GM23338 (cell line): ENCODE results near the gene LMO1. TPM values are rescaled to one million over a fixed set of nuclear protein-coding genes. Genes with fewer than 3 reads are reported as not detected.
A peak's percentile ranks its signal among the peaks of the same experiment; 100 is the strongest.

ENCODE experiments used
- ATAC-seq: fragments of 200-7000 bp; cut with Tn5 transposase; 3 replicates; pipeline ENCODE4 v1.9.1; 2020
- DNase-seq: peaks from one replicate; pipeline ENCODE4 v3.0.0-alpha.2; 2015; ENCODE audit warnings: low spot score
- H2AFZ ChIP-seq: fragments of 200-600 bp; sonication (generic); 2 replicates; pipeline ENCODE4 v1.8.0; 2016; ENCODE audit warnings: antibody characterized with exemption, mild to moderate bottlenecking, moderate library complexity
- H3F3A ChIP-seq: fragments of 200-600 bp; sonication (generic); replicated peaks from 2 replicates; pipeline ENCODE4 v1.8.0; 2017; ENCODE audit warnings: antibody characterized with exemption, mixed run types, low read depth
- H3K27ac ChIP-seq: fragments of 200-600 bp; sonication (generic); 2 replicates; pipeline ENCODE4 v1.6.1; 2016; ENCODE audit warnings: low read depth
- H3K27me3 ChIP-seq: fragments of 200-600 bp; sonication (generic); 2 replicates; pipeline ENCODE4 v1.8.0; 2016; ENCODE audit warnings: mild to moderate bottlenecking, mixed run types, moderate library complexity; ENCODE audit not compliant: insufficient read depth
- H3K36me3 ChIP-seq: fragments of 200-600 bp; sonication (generic); 2 replicates; pipeline ENCODE4 v1.8.0; 2016; ENCODE audit warnings: mild to moderate bottlenecking; ENCODE audit not compliant: insufficient read depth
- H3K4me1 ChIP-seq: fragments of 200-600 bp; sonication (generic); 2 replicates; pipeline ENCODE4 v1.8.0; 2016; ENCODE audit warnings: mild to moderate bottlenecking, moderate library complexity; ENCODE audit not compliant: insufficient read depth
- H3K4me2 ChIP-seq: fragments of 200-600 bp; sonication (generic); 2 replicates; pipeline ENCODE4 v1.7.1; 2017; ENCODE audit warnings: mixed run types
- H3K4me3 ChIP-seq: fragments of 200-600 bp; sonication (generic); 2 replicates; pipeline ENCODE4 v1.6.1; 2016; ENCODE audit warnings: mixed run types
- H3K79me2 ChIP-seq: fragments of 200-600 bp; sonication (generic); replicated peaks from 2 replicates; pipeline ENCODE4 v1.8.0; 2017; ENCODE audit warnings: mild to moderate bottlenecking; ENCODE audit not compliant: insufficient read depth
- H3K9me2 ChIP-seq: fragments of 200-600 bp; sonication (generic); 2 replicates; pipeline ENCODE4 v1.8.0; 2017; ENCODE audit not compliant: insufficient read depth
- H4K20me1 ChIP-seq: fragments of 200-600 bp; sonication (generic); replicated peaks from 2 replicates; pipeline ENCODE4 v1.8.0; 2017; ENCODE audit warnings: mild to moderate bottlenecking; ENCODE audit not compliant: insufficient read depth
- H3K27ac Mint-ChIP-seq: 2 replicates; pipeline ENCODE4 v1.8.0; 2020; ENCODE audit warnings: inconsistent platforms, mild to moderate bottlenecking, moderate library complexity, mixed read lengths
- H3K27me3 Mint-ChIP-seq: 3 replicates; pipeline ENCODE4 v1.8.0; 2022; ENCODE audit warnings: low read depth, mild to moderate bottlenecking, moderate library complexity, mixed read lengths, inconsistent platforms; ENCODE audit not compliant: insufficient read depth, poor library complexity
- H3K36me3 Mint-ChIP-seq: 3 replicates; pipeline ENCODE4 v1.8.0; 2021; ENCODE audit warnings: low read depth, mild to moderate bottlenecking, inconsistent platforms, moderate library complexity, mixed read lengths
- H3K4me1 Mint-ChIP-seq: 3 replicates; pipeline ENCODE4 v1.8.0; 2020; ENCODE audit warnings: mild to moderate bottlenecking, inconsistent platforms, mixed read lengths
- H3K4me3 Mint-ChIP-seq: 3 replicates; pipeline ENCODE4 v1.8.0; 2021; ENCODE audit warnings: moderate library complexity, mild to moderate bottlenecking, inconsistent platforms, mixed read lengths
- H3K9me3 Mint-ChIP-seq: 3 replicates; pipeline ENCODE4 v1.8.0; 2020; ENCODE audit warnings: moderate library complexity, mild to moderate bottlenecking, inconsistent platforms, mixed read lengths
- CREB1 ChIP-seq: fragments of 250-450 bp; sonication (Bioruptor Pico); IDR thresholded peaks from 2 replicates; pipeline ENCODE4 v1.5.0; 2020; ENCODE audit warnings: low read depth, mild to moderate bottlenecking, moderate library complexity
- CTCF ChIP-seq, 2 experiments: fragments of 200-600 bp in 1 of 2; sonication (generic) in 1 of 2; conservative IDR thresholded peaks; 2 replicates each; pipeline versions ENCODE4 v1.5.1 to v1.6.1; 2016 to 2017; ENCODE audit warnings: antibody characterized with exemption in 2 of 2, low read depth in 2 of 2, mild to moderate bottlenecking in 2 of 2, moderate library complexity in 1 of 2
- EZH2phosphoT487 ChIP-seq: fragments of 200-600 bp; sonication (generic); IDR thresholded peaks from one replicate; pipeline ENCODE4 v1.8.1; 2018; ENCODE audit warnings: antibody characterized with exemption; ENCODE audit not compliant: unreplicated experiment
- POLR2AphosphoS5 ChIP-seq: IDR thresholded peaks from 2 replicates; pipeline ENCODE4 v1.6.1; 2016; ENCODE audit warnings: antibody characterized with exemption, low read depth
- STAT1 ChIP-seq: IDR thresholded peaks from one replicate; pipeline ENCODE4 v1.6.1; 2016; ENCODE audit warnings: antibody characterized with exemption; ENCODE audit not compliant: unreplicated experiment
- ZNF114 ChIP-seq: fragments of 250-450 bp; sonication (Bioruptor Pico); IDR thresholded peaks from 2 replicates; pipeline ENCODE4 v1.5.0; 2020; ENCODE audit warnings: mild to moderate bottlenecking, moderate library complexity
- ZNF331 ChIP-seq: fragments of 250-450 bp; sonication (Bioruptor Pico); IDR thresholded peaks from 2 replicates; pipeline ENCODE4 v1.5.0; 2020; ENCODE audit warnings: low read depth, mild to moderate bottlenecking, moderate library complexity
- ZNF462 ChIP-seq: fragments of 250-450 bp; sonication (Bioruptor Pico); IDR thresholded peaks from 2 replicates; pipeline ENCODE4 v1.5.0; 2020; ENCODE audit warnings: mild to moderate bottlenecking, moderate library complexity
- polyA plus RNA-seq: library from polyadenylated mRNA; unstranded; fragments of >200 nt; fragmentation: Nextera tagmentation; extraction: Ambion mirVana; gene quantifications from 2 replicates; pipeline ENCODE4 v1.2.1, GENCODE V29; 2016
- total RNA-seq: library from RNA; depleted of rRNA; stranded (reverse); fragments of >200 nt; shearing (Covaris generic); gene quantifications from 2 replicates; pipeline ENCODE4 v1.2.3, GENCODE V29; 2014
- TF ChIP-seq, protein P1 (sequence below): IDR thresholded peaks from 2 replicates; pipeline ENCODE4 v1.6.1; 2016; ENCODE audit warnings: antibody characterized with exemption
- TF ChIP-seq, protein P2 (sequence below): IDR thresholded peaks from one replicate; pipeline ENCODE4 v1.6.1; 2018; ENCODE audit warnings: antibody characterized with exemption; ENCODE audit not compliant: unreplicated experiment

Gene LMO1
- total and polyA plus RNA-seq, 2 experiments from 2014 or later = 0.40 TPM; not detected in 1

DNA sequence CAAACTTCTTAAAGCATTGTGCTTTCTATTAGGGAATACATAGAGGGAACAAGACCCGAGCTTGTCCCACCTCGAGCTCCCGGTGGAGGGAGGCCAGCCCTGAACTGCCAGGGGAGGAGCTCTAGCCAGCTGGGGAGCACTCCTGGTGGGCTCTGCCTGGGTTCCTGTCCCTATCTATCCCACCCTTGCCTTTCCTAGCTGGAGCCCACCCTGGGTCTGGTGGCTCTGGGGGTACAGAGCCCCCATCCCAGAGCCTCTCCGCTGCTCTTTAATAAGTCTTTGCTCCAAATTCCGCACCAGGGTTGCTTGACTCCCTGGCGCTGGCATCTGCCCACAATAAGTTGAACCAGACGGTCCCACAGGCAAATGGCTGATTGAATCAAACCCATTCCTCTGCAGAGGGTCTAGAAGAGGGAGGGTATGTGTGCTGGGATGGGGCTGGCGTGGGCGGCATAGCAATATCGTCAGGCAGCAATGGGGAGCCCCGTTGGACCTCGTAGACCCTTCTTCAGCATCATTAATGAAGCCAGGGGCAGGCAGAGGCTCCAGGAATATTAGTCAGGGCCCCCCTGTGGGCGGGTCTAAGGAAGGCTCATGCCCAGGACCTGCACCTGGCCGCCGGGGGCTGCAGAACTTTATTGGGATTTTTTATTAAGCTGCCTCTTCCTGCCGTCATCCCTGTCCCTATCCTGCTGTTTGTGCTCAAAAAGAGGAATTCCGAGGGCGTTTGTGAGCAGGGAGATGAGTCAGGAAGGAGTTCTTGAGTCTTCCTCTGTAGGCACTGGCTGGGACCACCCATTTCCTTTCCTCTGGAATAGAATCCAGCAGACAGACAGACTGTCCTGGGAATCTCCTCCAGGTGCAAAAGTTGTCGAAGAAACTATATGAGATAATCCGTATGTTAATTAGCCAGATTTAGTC lies 56.3 kb downstream of the LMO1 start (continued):
- TF ChIP-seq CTCF (conservative IDR thresholded peaks at IDR 0.05; ENCODE audit: low read depth in 2 of 2) (no peak), CREB1 (no peak), STAT1 (no peak), ZNF114 (CRISPR knock-in tag) (no peak), POLR2AphosphoS5 (no peak), ZNF331 (CRISPR knock-in tag) (no peak), EZH2phosphoT487 (no peak)
- TF ChIP-seq, protein P1, sequence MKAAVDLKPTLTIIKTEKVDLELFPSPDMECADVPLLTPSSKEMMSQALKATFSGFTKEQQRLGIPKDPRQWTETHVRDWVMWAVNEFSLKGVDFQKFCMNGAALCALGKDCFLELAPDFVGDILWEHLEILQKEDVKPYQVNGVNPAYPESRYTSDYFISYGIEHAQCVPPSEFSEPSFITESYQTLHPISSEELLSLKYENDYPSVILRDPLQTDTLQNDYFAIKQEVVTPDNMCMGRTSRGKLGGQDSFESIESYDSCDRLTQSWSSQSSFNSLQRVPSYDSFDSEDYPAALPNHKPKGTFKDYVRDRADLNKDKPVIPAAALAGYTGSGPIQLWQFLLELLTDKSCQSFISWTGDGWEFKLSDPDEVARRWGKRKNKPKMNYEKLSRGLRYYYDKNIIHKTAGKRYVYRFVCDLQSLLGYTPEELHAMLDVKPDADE = no peak
- TF ChIP-seq, protein P2, sequence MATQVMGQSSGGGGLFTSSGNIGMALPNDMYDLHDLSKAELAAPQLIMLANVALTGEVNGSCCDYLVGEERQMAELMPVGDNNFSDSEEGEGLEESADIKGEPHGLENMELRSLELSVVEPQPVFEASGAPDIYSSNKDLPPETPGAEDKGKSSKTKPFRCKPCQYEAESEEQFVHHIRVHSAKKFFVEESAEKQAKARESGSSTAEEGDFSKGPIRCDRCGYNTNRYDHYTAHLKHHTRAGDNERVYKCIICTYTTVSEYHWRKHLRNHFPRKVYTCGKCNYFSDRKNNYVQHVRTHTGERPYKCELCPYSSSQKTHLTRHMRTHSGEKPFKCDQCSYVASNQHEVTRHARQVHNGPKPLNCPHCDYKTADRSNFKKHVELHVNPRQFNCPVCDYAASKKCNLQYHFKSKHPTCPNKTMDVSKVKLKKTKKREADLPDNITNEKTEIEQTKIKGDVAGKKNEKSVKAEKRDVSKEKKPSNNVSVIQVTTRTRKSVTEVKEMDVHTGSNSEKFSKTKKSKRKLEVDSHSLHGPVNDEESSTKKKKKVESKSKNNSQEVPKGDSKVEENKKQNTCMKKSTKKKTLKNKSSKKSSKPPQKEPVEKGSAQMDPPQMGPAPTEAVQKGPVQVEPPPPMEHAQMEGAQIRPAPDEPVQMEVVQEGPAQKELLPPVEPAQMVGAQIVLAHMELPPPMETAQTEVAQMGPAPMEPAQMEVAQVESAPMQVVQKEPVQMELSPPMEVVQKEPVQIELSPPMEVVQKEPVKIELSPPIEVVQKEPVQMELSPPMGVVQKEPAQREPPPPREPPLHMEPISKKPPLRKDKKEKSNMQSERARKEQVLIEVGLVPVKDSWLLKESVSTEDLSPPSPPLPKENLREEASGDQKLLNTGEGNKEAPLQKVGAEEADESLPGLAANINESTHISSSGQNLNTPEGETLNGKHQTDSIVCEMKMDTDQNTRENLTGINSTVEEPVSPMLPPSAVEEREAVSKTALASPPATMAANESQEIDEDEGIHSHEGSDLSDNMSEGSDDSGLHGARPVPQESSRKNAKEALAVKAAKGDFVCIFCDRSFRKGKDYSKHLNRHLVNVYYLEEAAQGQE = no peak

GRCh38 chr11:8206251-8207079 lies 57.2 kb downstream of the LMO1 start:
- DNase-seq (peak; percentile 70), ATAC-seq (peak; percentile 69)
- H3K27ac ChIP-seq = no peak overlapping the region
- no peaks in the 10 kb centered on the region for H4K20me1 ChIP-seq
- 0 out of 2 replicates have a peak, but pooled peaks cover 6% of the 10 kb centered on the region for H3K9me2 ChIP-seq
- Mint-ChIP-seq H3K9me3 (no peaks in the 10 kb centered on the region), H3K27me3 (peaks cover 11% of the 10 kb centered on the region), H3K36me3 (no peaks in the 10 kb centered on the region), H3K4me1 (peaks cover 18% of the 10 kb centered on the region), H3K4me3 (no peak overlapping the region), H3K27ac (no peak overlapping the region)
- H2AFZ ChIP-seq = peak overlapping the region; percentile 99
- no peaks in the 10 kb centered on the region for H3K79me2 ChIP-seq
- no peaks in the 10 kb centered on the region for H3K36me3 ChIP-seq
- H3K4me3 ChIP-seq = no peak overlapping the region
- no peaks in the 10 kb centered on the region for H3F3A ChIP-seq
- H3K4me2 ChIP-seq = no peak overlapping the region
- no peaks in the 10 kb centered on the region for H3K27me3 ChIP-seq
- H3K4me1 ChIP-seq = no peaks in the 10 kb centered on the region
- no peak for TF ChIP-seq CREB1
- no peak for TF ChIP-seq ZNF462 (CRISPR knock-in tag)
- TF ChIP-seq EZH2phosphoT487 = no peak
